Skeletal muscle tissue (tissue), 4 donors: Measurements from ENCODE around the gene NPAS2. TPM values are rescaled to one million over a fixed set of nuclear protein-coding genes. Genes with fewer than 3 reads are reported as not detected.

ENCODE experiments used
- H3K27ac ChIP-seq: one replicate; pipeline ENCODE4 v1.7.0; 2013; ENCODE audit warnings: mild to moderate bottlenecking, low read depth, low read length, inconsistent platforms
- H3K27me3 ChIP-seq, 3 donors: one replicate each; pipeline ENCODE4 v1.7.0; 2013; ENCODE audit warnings: low read length in 3 of 3; ENCODE audit not compliant: control insufficient read depth in 3 of 3, insufficient read depth in 3 of 3
- H3K36me3 ChIP-seq, 3 donors: one replicate each; pipeline ENCODE4 v1.7.0; 2013; ENCODE audit warnings: low read length in 3 of 3; ENCODE audit not compliant: control insufficient read depth in 3 of 3, insufficient read depth in 3 of 3
- H3K4me1 ChIP-seq, 3 donors: one replicate each; pipeline ENCODE4 v1.7.0; 2013; ENCODE audit warnings: low read length in 3 of 3, mild to moderate bottlenecking in 3 of 3; ENCODE audit not compliant: control insufficient read depth in 3 of 3, insufficient read depth in 3 of 3
- H3K4me3 ChIP-seq, 3 donors: one replicate each; pipeline ENCODE4 v1.7.0; 2013; ENCODE audit warnings: low read length in 3 of 3
- H3K9ac ChIP-seq, 3 donors: one replicate each; pipeline ENCODE4 v1.7.0; 2013; ENCODE audit warnings: low read length in 3 of 3, mild to moderate bottlenecking in 3 of 3, moderate library complexity in 2 of 3, low read depth in 1 of 3
- H3K9me3 ChIP-seq, 3 donors: one replicate each; pipeline ENCODE4 v1.7.0; 2013; ENCODE audit warnings: low read length in 3 of 3; ENCODE audit not compliant: control insufficient read depth in 3 of 3
- total RNA-seq: library from RNA; depleted of rRNA; stranded (reverse); fragments of >200 nt; gene quantifications from one replicate; pipeline ENCODE4 v1.2.3, GENCODE V29; 2014
- donor health status: Osteomylitis.

NPAS2 gene
- total RNA-seq, 1 donor from 2014 or later = 7.8 TPM

- Histone ChIP-seq H3K4me1 (peaks cover 0 to 8% (median 0%) of the 10 kb centered on the region in 3 donors), H3K27me3 (no peaks in the 10 kb centered on the region), H3K9ac (no peak overlapping the region), H3K27ac (no peak overlapping the region), H3K36me3 (peaks cover 28 to 31% (median 28%) of the 10 kb centered on the region in 3 donors), H3K4me3 (no peak overlapping the region), H3K9me3 (no peaks in the 10 kb centered on the region)
These were observed 194.4 kb downstream of the NPAS2 start for GRCh38 chr2:101014264-101014857.

GRCh38 chr2:101017371-101017770, 197.4 kb downstream of the NPAS2 start:
- Histone ChIP-seq H3K36me3 (peaks cover 32 to 37% (median 33%) of the 10 kb centered on the region in 3 donors), H3K9ac (peak overlapping the region in 1 of 3 donors; percentile 3), H3K9me3 (no peaks in the 10 kb centered on the region), H3K27ac (no peak overlapping the region), H3K27me3 (no peaks in the 10 kb centered on the region), H3K4me3 (no peak overlapping the region), H3K4me1 (peaks cover 0 to 4% (median 0%) of the 10 kb centered on the region in 3 donors)

GRCh38 chr2:101018934-101019333, 199.0 kb downstream of the NPAS2 start:
- H3K9me3 ChIP-seq = no peaks in the 10 kb centered on the region
- H3K4me1 ChIP-seq = no peaks in the 10 kb centered on the region
- peaks cover 33 to 43% (median 34%) of the 10 kb centered on the region in 3 donors for H3K36me3 ChIP-seq
- H3K4me3 ChIP-seq = no peak overlapping the region
- no peak overlapping the region for H3K9ac ChIP-seq
- H3K27ac ChIP-seq = no peak overlapping the region
- no peaks in the 10 kb centered on the region for H3K27me3 ChIP-seq

GRCh38 chr2:101022221-101022620, 202.3 kb downstream of the NPAS2 start:
- Histone ChIP-seq H3K27ac (no peak overlapping the region), H3K36me3 (peaks cover 40 to 56% (median 52%) of the 10 kb centered on the region in 3 donors), H3K9me3 (no peaks in the 10 kb centered on the region), H3K9ac (no peak overlapping the region), H3K4me1 (no peaks in the 10 kb centered on the region), H3K4me3 (no peak overlapping the region), H3K27me3 (no peaks in the 10 kb centered on the region)

- peaks cover 47 to 60% (median 60%) of the 10 kb centered on the region in 3 donors for H3K36me3 ChIP-seq
- H3K4me3 ChIP-seq = no peak overlapping the region
- no peak overlapping the region for H3K9ac ChIP-seq
- H3K9me3 ChIP-seq = no peaks in the 10 kb centered on the region
- no peaks in the 10 kb centered on the region for H3K4me1 ChIP-seq
- H3K27me3 ChIP-seq = no peaks in the 10 kb centered on the region
- no peak overlapping the region for H3K27ac ChIP-seq
These were observed 203.6 kb downstream of the NPAS2 start for GRCh38 chr2:101023327-101024107.

GRCh38 chr2:101025561-101025960, 205.6 kb downstream of the NPAS2 start:
- H3K36me3 ChIP-seq = peaks cover 53 to 63% (median 59%) of the 10 kb centered on the region in 3 donors
- H3K4me1 ChIP-seq = no peaks in the 10 kb centered on the region
- no peak overlapping the region for H3K27ac ChIP-seq
- H3K9me3 ChIP-seq = no peaks in the 10 kb centered on the region
- H3K27me3 ChIP-seq = no peaks in the 10 kb centered on the region
- no peak overlapping the region for H3K9ac ChIP-seq
- H3K4me3 ChIP-seq = no peak overlapping the region

GRCh38 chr2:101026253-101026701, 206.3 kb downstream of the NPAS2 start:
- Histone ChIP-seq H3K4me3 (no peak overlapping the region), H3K27ac (no peak overlapping the region), H3K9me3 (no peaks in the 10 kb centered on the region), H3K9ac (no peak overlapping the region), H3K4me1 (peaks cover 0 to 4% (median 0%) of the 10 kb centered on the region in 3 donors), H3K36me3 (peaks cover 53 to 63% (median 59%) of the 10 kb centered on the region in 3 donors), H3K27me3 (no peaks in the 10 kb centered on the region)

GRCh38 chr2:101026923-101027469, 207.1 kb downstream of the NPAS2 start:
- Histone ChIP-seq H3K27ac (no peak overlapping the region), H3K36me3 (peaks cover 53 to 60% (median 58%) of the 10 kb centered on the region in 3 donors), H3K4me3 (no peak overlapping the region), H3K9me3 (no peaks in the 10 kb centered on the region), H3K4me1 (peaks cover 0 to 4% (median 0%) of the 10 kb centered on the region in 3 donors), H3K9ac (no peak overlapping the region), H3K27me3 (no peaks in the 10 kb centered on the region)

- H3K9me3 ChIP-seq = no peaks in the 10 kb centered on the region
- H3K27me3 ChIP-seq = no peaks in the 10 kb centered on the region
- H3K36me3 ChIP-seq = peaks cover 59 to 64% (median 63%) of the 10 kb centered on the region in 3 donors
- peaks cover 0 to 4% (median 0%) of the 10 kb centered on the region in 3 donors for H3K4me1 ChIP-seq
- no peak overlapping the region for H3K27ac ChIP-seq
- H3K9ac ChIP-seq = no peak overlapping the region
- H3K4me3 ChIP-seq = no peak overlapping the region
These were observed 207.9 kb downstream of the NPAS2 start for GRCh38 chr2:101027852-101028251.
